ENCODE measurements around the gene TP53RK. TPM values are rescaled to one million over a fixed set of nuclear protein-coding genes. Genes with fewer than 3 reads are reported as not detected.

TP53RK gene
- total RNA-seq, 2 donors from 2014 or later, result 6.6 to 11.7 TPM

- no peak for TF ChIP-seq POLR2A (IDR thresholded peaks at IDR 0.05)
- TF ChIP-seq, protein P1, sequence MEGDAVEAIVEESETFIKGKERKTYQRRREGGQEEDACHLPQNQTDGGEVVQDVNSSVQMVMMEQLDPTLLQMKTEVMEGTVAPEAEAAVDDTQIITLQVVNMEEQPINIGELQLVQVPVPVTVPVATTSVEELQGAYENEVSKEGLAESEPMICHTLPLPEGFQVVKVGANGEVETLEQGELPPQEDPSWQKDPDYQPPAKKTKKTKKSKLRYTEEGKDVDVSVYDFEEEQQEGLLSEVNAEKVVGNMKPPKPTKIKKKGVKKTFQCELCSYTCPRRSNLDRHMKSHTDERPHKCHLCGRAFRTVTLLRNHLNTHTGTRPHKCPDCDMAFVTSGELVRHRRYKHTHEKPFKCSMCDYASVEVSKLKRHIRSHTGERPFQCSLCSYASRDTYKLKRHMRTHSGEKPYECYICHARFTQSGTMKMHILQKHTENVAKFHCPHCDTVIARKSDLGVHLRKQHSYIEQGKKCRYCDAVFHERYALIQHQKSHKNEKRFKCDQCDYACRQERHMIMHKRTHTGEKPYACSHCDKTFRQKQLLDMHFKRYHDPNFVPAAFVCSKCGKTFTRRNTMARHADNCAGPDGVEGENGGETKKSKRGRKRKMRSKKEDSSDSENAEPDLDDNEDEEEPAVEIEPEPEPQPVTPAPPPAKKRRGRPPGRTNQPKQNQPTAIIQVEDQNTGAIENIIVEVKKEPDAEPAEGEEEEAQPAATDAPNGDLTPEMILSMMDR (IDR thresholded peaks at IDR 0.05), result no peak
- H3K36me3 ChIP-seq (replicated peaks in 1 of 2; ENCODE audit: insufficient read depth in 1 of 2, low read depth in 2 of 2), result no peaks in the 10 kb centered on the region
- H3K27ac ChIP-seq, result peak overlapping the region; percentile 68 to 93 (median 84)
- no peaks in the 10 kb centered on the region for H3K9me3 ChIP-seq
- peak overlapping the region; percentile 48 to 76 for H3K4me3 ChIP-seq
- no peak for ATAC-seq
- peaks cover 30% of the 10 kb centered on the region for H3K4me1 ChIP-seq
- whole genome bisulfite sequencing, 2 donors, result 12 to 17% methylated on average over 17 to 20 of the region's 20 CpGs
- intact Hi-C loops (cut with DNase I), result loop anchor here (10.0 kb wide), 1 partner anchor 164 kb away; no protein-coding TSS in a partner anchor
- DNase-seq, result no peak
- H3K27me3 ChIP-seq, result no peaks in the 10 kb centered on the region
Measured at GRCh38 chr20:46688151-46689081, 828 bp downstream of the TP53RK start.

GRCh38 chr20:46683939-46684750 is 5.1 kb downstream of the TP53RK start:
- intact Hi-C loops (cut with DNase I), result loop anchor here (10.0 kb wide), 1 partner anchor 159 kb away; no protein-coding TSS in a partner anchor
- peaks cover 51% of the 10 kb centered on the region for H3K4me1 ChIP-seq
- no peaks in the 10 kb centered on the region for H3K36me3 ChIP-seq (replicated peaks in 1 of 2; ENCODE audit: insufficient read depth in 1 of 2, low read depth in 2 of 2)
- DNase-seq (peak; percentile 62 to 77 (median 68)), ATAC-seq (peak; percentile 77)
- no peaks in the 10 kb centered on the region for H3K27me3 ChIP-seq
- H3K4me3 ChIP-seq, result no peak overlapping the region
- H3K9me3 ChIP-seq, result no peaks in the 10 kb centered on the region
- 26 to 35% methylated on average over 23 of the region's 23 CpGs for WGBS, 2 donors
- TF ChIP-seq POLR2A (IDR thresholded peaks at IDR 0.05), result peak in 2 of 3 donors; percentile 49 to 63
- TF ChIP-seq, protein P1 (IDR thresholded peaks at IDR 0.05), result no peak
- peak overlapping the region in 3 of 4 donors; percentile 47 to 68 (median 65) for H3K27ac ChIP-seq

- Histone ChIP-seq H3K36me3 (replicated peaks in 1 of 2; ENCODE audit: insufficient read depth in 1 of 2, low read depth in 2 of 2) (no peaks in the 10 kb centered on the region), H3K27me3 (no peaks in the 10 kb centered on the region), H3K9me3 (no peaks in the 10 kb centered on the region), H3K27ac (peak overlapping the region in 3 of 4 donors; percentile 47 to 68 (median 65)), H3K4me1 (peaks cover 51% of the 10 kb centered on the region), H3K4me3 (no peak overlapping the region)
- intact Hi-C loops (cut with DNase I), result loop anchor here (10.0 kb wide), 1 partner anchor 159 kb away; no protein-coding TSS in a partner anchor
- 15 to 19% methylated on average over 8 of the region's 8 CpGs for WGBS, 2 donors
- no peak for DNase-seq
- TF ChIP-seq, protein P1 (IDR thresholded peaks at IDR 0.05), result no peak
- no peak for TF ChIP-seq POLR2A (IDR thresholded peaks at IDR 0.05)
- ATAC-seq, result no peak
Measured at GRCh38 chr20:46683668-46683938, 5.6 kb downstream of the TP53RK start.

GRCh38 chr20:46683011-46683667 is 6.1 kb downstream of the TP53RK start:
- ATAC-seq, result no peak
- Histone ChIP-seq H3K27me3 (no peaks in the 10 kb centered on the region), H3K4me3 (no peak overlapping the region), H3K36me3 (replicated peaks in 1 of 2; ENCODE audit: insufficient read depth in 1 of 2, low read depth in 2 of 2) (no peaks in the 10 kb centered on the region), H3K9me3 (no peaks in the 10 kb centered on the region), H3K27ac (peak overlapping the region in 2 of 4 donors; percentile 47 to 68), H3K4me1 (peaks cover 47% of the 10 kb centered on the region)
- intact Hi-C loops (cut with DNase I), result loop anchor here (10.0 kb wide), 1 partner anchor 158 kb away; no protein-coding TSS in a partner anchor
- 12 to 17% methylated on average over 12 of the region's 12 CpGs for WGBS, 2 donors
- peak in 1 of 4 donors; percentile 33 for DNase-seq
- TF ChIP-seq POLR2A (IDR thresholded peaks at IDR 0.05), result no peak
- TF ChIP-seq, protein P1 (IDR thresholded peaks at IDR 0.05), result no peak

Measured in body of pancreas (tissue), 4 donors.